Measurements from ENCODE around the gene RAB11FIP5. TPM values are rescaled to one million over a fixed set of nuclear protein-coding genes. Genes with fewer than 3 reads are reported as not detected.
"Not testable (repeated sequence)": the region's sequence is repeated elsewhere in the genome, so short reads cannot be mapped to it uniquely, and the experiment has no call there.

RAB11FIP5 gene
- total RNA-seq, 1 donor from 2014 or later, result 25.4 TPM

GRCh38 chr2:73101626-73102256 lies 11.0 kb downstream of the RAB11FIP5 start:
- TF ChIP-seq CTCF (IDR thresholded peaks at IDR 0.05; ENCODE audit: unreplicated experiment), result no peak
- H3K27ac Mint-ChIP-seq, result no peak overlapping the region

GRCh38 chr2:73100956-73101355 lies 11.8 kb downstream of the RAB11FIP5 start:
- no peak overlapping the region for H3K27ac Mint-ChIP-seq
- no peak for DNase-seq (ENCODE audit: low spot score in 2 of 2, unreplicated experiment in 2 of 2)
- H3K4me3 Mint-ChIP-seq, result no peak overlapping the region
- TF ChIP-seq CTCF (IDR thresholded peaks at IDR 0.05; ENCODE audit: unreplicated experiment), result no peak
- H3K36me3 Mint-ChIP-seq, result no peaks in the 10 kb centered on the region
- no peaks in the 10 kb centered on the region for H3K9me3 Mint-ChIP-seq
- H3K27me3 Mint-ChIP-seq (ENCODE audit: low read depth), result no peaks in the 10 kb centered on the region
- peaks cover 6% of the 10 kb centered on the region for H3K4me1 Mint-ChIP-seq

More at GRCh38 chr2:73101626-73102256, 11.0 kb downstream of the RAB11FIP5 start:
- Mint-ChIP-seq H3K36me3 (no peaks in the 10 kb centered on the region), H3K4me1 (peaks cover 6% of the 10 kb centered on the region), H3K4me3 (no peak overlapping the region), H3K9me3 (no peaks in the 10 kb centered on the region), H3K27me3 (ENCODE audit: low read depth) (no peaks in the 10 kb centered on the region)
- no peak for DNase-seq (ENCODE audit: low spot score in 2 of 2, unreplicated experiment in 2 of 2)

- Mint-ChIP-seq H3K27ac (no peak overlapping the region), H3K4me3 (no peak overlapping the region), H3K9me3 (no peaks in the 10 kb centered on the region), H3K27me3 (ENCODE audit: low read depth) (no peaks in the 10 kb centered on the region), H3K36me3 (no peaks in the 10 kb centered on the region), H3K4me1 (peaks cover 6% of the 10 kb centered on the region)
- no peak for TF ChIP-seq CTCF (IDR thresholded peaks at IDR 0.05; ENCODE audit: unreplicated experiment)
- DNase-seq (ENCODE audit: low spot score in 2 of 2, unreplicated experiment in 2 of 2), result no peak
Observed at GRCh38 chr2:73099486-73099885, 13.3 kb downstream of the RAB11FIP5 start.

GRCh38 chr2:73095910-73096309 lies 16.8 kb downstream of the RAB11FIP5 start:
- peaks cover 15% of the 10 kb centered on the region for H3K4me1 Mint-ChIP-seq
- H3K27me3 Mint-ChIP-seq (ENCODE audit: low read depth), result no peaks in the 10 kb centered on the region
- TF ChIP-seq CTCF (IDR thresholded peaks at IDR 0.05; ENCODE audit: unreplicated experiment), result no peak
- no peak overlapping the region for H3K27ac Mint-ChIP-seq
- H3K9me3 Mint-ChIP-seq, result no peaks in the 10 kb centered on the region
- DNase-seq (ENCODE audit: low spot score in 2 of 2, unreplicated experiment in 2 of 2), result no peak
- H3K4me3 Mint-ChIP-seq, result no peak overlapping the region
- no peaks in the 10 kb centered on the region for H3K36me3 Mint-ChIP-seq

- not testable (repeated sequence) for H3K9me3 Mint-ChIP-seq; DNase-seq (ENCODE audit: low spot score in 2 of 2, unreplicated experiment in 2 of 2); H3K4me3 Mint-ChIP-seq; H3K36me3 Mint-ChIP-seq; H3K27me3 Mint-ChIP-seq (ENCODE audit: low read depth); H3K27ac Mint-ChIP-seq
- peaks cover 31% of the 10 kb centered on the region for H3K4me1 Mint-ChIP-seq
Observed at GRCh38 chr2:73093601-73094218, 19.0 kb downstream of the RAB11FIP5 start.

GRCh38 chr2:73092146-73092783 lies 20.5 kb downstream of the RAB11FIP5 start:
- Mint-ChIP-seq H3K36me3 (peaks cover 3% of the 10 kb centered on the region), H3K4me1 (peaks cover 32% of the 10 kb centered on the region), H3K27me3 (ENCODE audit: low read depth) (no peaks in the 10 kb centered on the region), H3K4me3 (no peak overlapping the region), H3K9me3 (no peaks in the 10 kb centered on the region), H3K27ac (peak overlapping the region; percentile 68)
- no peak for TF ChIP-seq CTCF (IDR thresholded peaks at IDR 0.05; ENCODE audit: unreplicated experiment)
- DNase-seq (ENCODE audit: low spot score in 2 of 2, unreplicated experiment in 2 of 2), result no peak

Measured in mesothelial cell of epicardium (in vitro differentiated cells).